DOHH2 (cell line): Measurements from ENCODE around the gene HINFP.

ENCODE experiments used
- EZH2phosphoT487 ChIP-seq: fragments of 200-600 bp; sonication (generic); IDR thresholded peaks from 2 replicates; pipeline ENCODE4 v1.6.1; 2017; ENCODE audit warnings: borderline replicate concordance, mild to moderate bottlenecking, antibody characterized with exemption, low read length, moderate library complexity, mixed read lengths
- TF ChIP-seq, protein P1 (sequence below): fragments of 200-600 bp; sonication (generic); IDR thresholded peaks from one replicate; pipeline ENCODE4 v1.5.1; 2014; ENCODE audit warnings: antibody characterized with exemption, mild to moderate bottlenecking, low read depth, low read length; ENCODE audit not compliant: poor library complexity, severe bottlenecking

DNA sequence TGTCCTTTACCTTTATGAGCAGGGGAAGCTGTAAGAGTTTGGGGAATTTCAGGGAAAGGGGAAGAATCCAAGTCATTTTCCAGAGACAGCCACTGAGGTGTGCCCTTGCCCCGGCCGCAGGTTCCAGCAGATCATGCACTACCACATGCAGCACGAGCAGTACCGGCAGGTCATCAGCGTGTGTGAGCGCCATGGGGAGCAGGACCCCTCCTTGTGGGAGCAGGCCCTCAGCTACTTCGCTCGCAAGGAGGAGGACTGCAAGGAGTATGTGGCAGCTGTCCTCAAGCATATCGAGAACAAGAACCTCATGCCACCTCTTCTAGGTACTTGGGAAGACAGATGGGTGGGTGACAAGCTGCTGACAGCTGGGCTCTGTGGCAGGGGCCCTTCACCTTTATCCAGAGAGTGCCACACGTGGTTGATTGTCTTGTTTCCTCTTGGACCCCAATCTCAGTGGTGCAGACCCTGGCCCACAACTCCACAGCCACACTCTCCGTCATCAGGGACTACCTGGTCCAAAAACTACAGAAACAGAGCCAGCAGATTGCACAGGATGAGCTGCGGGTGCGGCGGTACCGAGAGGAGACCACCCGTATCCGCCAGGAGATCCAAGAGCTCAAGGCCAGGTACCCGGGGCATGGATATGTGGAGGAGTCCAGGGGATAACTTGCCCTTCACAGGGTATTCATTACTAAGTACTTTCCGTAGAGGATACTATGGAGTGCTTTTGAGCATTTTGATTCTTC is 42.5 kb upstream of the HINFP start:
- no peak for TF ChIP-seq EZH2phosphoT487
- TF ChIP-seq, protein P1, sequence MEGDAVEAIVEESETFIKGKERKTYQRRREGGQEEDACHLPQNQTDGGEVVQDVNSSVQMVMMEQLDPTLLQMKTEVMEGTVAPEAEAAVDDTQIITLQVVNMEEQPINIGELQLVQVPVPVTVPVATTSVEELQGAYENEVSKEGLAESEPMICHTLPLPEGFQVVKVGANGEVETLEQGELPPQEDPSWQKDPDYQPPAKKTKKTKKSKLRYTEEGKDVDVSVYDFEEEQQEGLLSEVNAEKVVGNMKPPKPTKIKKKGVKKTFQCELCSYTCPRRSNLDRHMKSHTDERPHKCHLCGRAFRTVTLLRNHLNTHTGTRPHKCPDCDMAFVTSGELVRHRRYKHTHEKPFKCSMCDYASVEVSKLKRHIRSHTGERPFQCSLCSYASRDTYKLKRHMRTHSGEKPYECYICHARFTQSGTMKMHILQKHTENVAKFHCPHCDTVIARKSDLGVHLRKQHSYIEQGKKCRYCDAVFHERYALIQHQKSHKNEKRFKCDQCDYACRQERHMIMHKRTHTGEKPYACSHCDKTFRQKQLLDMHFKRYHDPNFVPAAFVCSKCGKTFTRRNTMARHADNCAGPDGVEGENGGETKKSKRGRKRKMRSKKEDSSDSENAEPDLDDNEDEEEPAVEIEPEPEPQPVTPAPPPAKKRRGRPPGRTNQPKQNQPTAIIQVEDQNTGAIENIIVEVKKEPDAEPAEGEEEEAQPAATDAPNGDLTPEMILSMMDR = no peak
